HCT116 (cell line): Measurements from ENCODE around the gene TCF7L2.

Source experiments
- EGR1 ChIP-seq: IDR thresholded peaks from 2 replicates; pipeline ENCODE4 v1.6.1; 2012; ENCODE audit warnings: low read depth
- EZH2phosphoT487 ChIP-seq: fragments of 200-600 bp; IDR thresholded peaks from 2 replicates; pipeline ENCODE4 v1.6.1; 2018; ENCODE audit warnings: antibody characterized with exemption, borderline replicate concordance
- POLR2A ChIP-seq: IDR thresholded peaks from 2 replicates; pipeline ENCODE4 v1.7.0; 2011; ENCODE audit warnings: borderline replicate concordance; ENCODE audit not compliant: insufficient read depth, insufficient read length; ENCODE audit errors: extremely low read depth
- POLR2AphosphoS5 ChIP-seq: IDR thresholded peaks from 2 replicates; pipeline ENCODE4 v1.6.1; 2011; ENCODE audit warnings: mild to moderate bottlenecking, low read depth, low read length, moderate library complexity
- RAD21 ChIP-seq: IDR thresholded peaks from 2 replicates; pipeline ENCODE4 v1.6.1; 2012; ENCODE audit warnings: low read depth, mild to moderate bottlenecking
- ZFX ChIP-seq: fragments of 450-650 bp; IDR thresholded peaks from 2 replicates; pipeline ENCODE4 v1.6.1; 2017
- ZNF274 ChIP-seq: fragments of 200-500 bp; sonication (Bioruptor generic); IDR thresholded peaks from 2 replicates; pipeline ENCODE4 v1.6.1; 2014; ENCODE audit warnings: mild to moderate bottlenecking, low read depth, low read length, inconsistent platforms
- TF ChIP-seq, protein P1 (sequence below), 3 experiments: fragments of 200-600 bp in 1 of 3; sonication (generic) in 1 of 3; IDR thresholded peaks in 2 of 3; conservative IDR thresholded peaks in 1 of 3; 2 replicates each; pipeline ENCODE4 v1.5.1; 2012 to 2017; ENCODE audit warnings: low read depth in 2 of 3, low read length in 2 of 3, antibody characterized with exemption in 1 of 3, borderline replicate concordance in 1 of 3, control low read depth in 1 of 3, mild to moderate bottlenecking in 1 of 3, mixed read lengths in 1 of 3, mixed run types in 1 of 3, moderate library complexity in 1 of 3; ENCODE audit not compliant: insufficient read depth in 1 of 3
- TF ChIP-seq, protein P2 (sequence below): IDR thresholded peaks from 2 replicates; pipeline ENCODE4 v1.6.1; 2012

DNA sequence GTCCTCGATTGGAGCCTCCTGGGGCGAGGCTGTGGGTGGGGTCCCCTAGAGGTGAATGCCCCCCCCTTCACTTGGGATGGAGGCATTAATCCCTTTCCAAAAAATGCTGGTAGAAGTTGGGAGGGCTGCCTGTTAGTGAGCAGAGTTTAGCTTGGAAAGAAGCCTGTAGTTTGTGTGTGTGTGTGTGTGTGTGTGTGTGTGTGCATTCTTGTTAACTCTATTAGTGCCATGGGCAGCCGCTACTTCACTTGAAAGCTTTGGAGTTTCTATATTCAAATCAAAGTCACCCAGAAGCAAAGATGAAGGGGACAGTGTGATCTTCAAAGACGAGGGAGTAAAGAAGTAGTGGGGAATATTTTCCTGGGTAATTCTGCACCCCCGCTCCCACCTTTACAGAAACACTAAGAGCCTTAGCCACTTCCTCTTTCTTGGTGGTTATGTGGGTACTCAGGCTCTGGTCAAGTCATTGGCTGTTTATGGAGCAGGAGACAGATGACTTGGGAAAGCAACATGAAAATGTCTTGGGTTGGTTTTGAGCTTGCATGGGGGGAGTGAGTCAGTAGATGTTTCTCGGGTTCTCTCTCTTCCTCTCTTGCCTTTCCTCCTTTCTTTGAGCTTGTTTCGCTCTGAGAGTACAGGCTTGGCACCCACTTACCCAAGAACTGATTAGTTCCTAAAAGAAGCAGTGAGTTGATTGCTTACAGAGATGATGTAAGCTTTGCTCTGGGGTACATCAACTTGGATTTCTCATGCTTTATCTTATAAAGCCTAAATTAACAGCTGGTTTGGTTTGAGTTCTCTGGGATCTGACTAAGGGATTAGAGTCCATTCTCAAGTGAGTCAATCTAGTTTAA, 35.9 kb downstream of the TCF7L2 start:
- TF ChIP-seq, protein P1, sequence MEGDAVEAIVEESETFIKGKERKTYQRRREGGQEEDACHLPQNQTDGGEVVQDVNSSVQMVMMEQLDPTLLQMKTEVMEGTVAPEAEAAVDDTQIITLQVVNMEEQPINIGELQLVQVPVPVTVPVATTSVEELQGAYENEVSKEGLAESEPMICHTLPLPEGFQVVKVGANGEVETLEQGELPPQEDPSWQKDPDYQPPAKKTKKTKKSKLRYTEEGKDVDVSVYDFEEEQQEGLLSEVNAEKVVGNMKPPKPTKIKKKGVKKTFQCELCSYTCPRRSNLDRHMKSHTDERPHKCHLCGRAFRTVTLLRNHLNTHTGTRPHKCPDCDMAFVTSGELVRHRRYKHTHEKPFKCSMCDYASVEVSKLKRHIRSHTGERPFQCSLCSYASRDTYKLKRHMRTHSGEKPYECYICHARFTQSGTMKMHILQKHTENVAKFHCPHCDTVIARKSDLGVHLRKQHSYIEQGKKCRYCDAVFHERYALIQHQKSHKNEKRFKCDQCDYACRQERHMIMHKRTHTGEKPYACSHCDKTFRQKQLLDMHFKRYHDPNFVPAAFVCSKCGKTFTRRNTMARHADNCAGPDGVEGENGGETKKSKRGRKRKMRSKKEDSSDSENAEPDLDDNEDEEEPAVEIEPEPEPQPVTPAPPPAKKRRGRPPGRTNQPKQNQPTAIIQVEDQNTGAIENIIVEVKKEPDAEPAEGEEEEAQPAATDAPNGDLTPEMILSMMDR (IDR thresholded peaks at IDR 0.05 in 2 of 3, conservative IDR thresholded peaks at IDR 0.05 in 1 of 3; ENCODE audit: borderline replicate concordance in 1 of 3, insufficient read depth in 1 of 3, low read depth in 2 of 3, low read length in 2 of 3): no peak
- TF ChIP-seq RAD21 (no peak), EZH2phosphoT487 (no peak), POLR2A (no peak), EGR1 (no peak), POLR2AphosphoS5 (no peak), ZNF274 (no peak), ZFX (no peak)
- TF ChIP-seq, protein P2, sequence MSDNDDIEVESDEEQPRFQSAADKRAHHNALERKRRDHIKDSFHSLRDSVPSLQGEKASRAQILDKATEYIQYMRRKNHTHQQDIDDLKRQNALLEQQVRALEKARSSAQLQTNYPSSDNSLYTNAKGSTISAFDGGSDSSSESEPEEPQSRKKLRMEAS: no peak
